Ovary (tissue), 9 donors: ENCODE data around the gene GEMIN4. TPM values are rescaled to one million over a fixed set of nuclear protein-coding genes. Genes with fewer than 3 reads are reported as not detected.
"Not testable (repeated sequence)": the region's sequence is repeated elsewhere in the genome, so short reads cannot be mapped to it uniquely, and the experiment has no call there.

Experiments
- DNase-seq, 5 donors: peaks; one replicate each; pipeline ENCODE4 v3.0.0-alpha.2; 2019 to 2020
- H3K27ac ChIP-seq, 2 donors: fragments of 200-600 bp; one replicate each; pipeline versions ENCODE4 v1.5.1 to v1.8.0; 2019 to 2022
- H3K27me3 ChIP-seq: fragments of 200-600 bp; one replicate; pipeline ENCODE4 v1.8.0; 2022
- H3K36me3 ChIP-seq: fragments of 200-600 bp; sonication (generic); one replicate; pipeline ENCODE4 v1.5.1; 2019
- H3K4me1 ChIP-seq: one replicate; pipeline ENCODE4 v1.8.1; 2013; ENCODE audit warnings: mild to moderate bottlenecking, moderate library complexity; ENCODE audit not compliant: insufficient read depth
- H3K4me3 ChIP-seq: fragments of 200-600 bp; sonication (generic); one replicate; pipeline ENCODE4 v1.5.1; 2017
- H3K9me3 ChIP-seq, 2 donors: fragments of 200-600 bp in 1 of 2; sonication (generic) in 1 of 2; one replicate each; pipeline versions ENCODE4 v1.5.1 to v1.8.1; 2013 to 2019; ENCODE audit warnings: mild to moderate bottlenecking in 1 of 2, moderate library complexity in 1 of 2
- CTCF ChIP-seq, 3 donors: fragments of 450-650 bp in 2 of 3; fragments of 200-600 bp in 1 of 3; IDR thresholded peaks; one replicate each; pipeline versions ENCODE4 v1.5.1 to v1.8.0; 2016 to 2022; ENCODE audit warnings: antibody characterized with exemption in 3 of 3, mild to moderate bottlenecking in 1 of 3
- EP300 ChIP-seq: sonication (generic); formaldehyde crosslinking; IDR thresholded peaks from one replicate; pipeline ENCODE4 v1.6.1; 2017; ENCODE audit warnings: antibody characterized with exemption
- POLR2A ChIP-seq: fragments of 450-650 bp; IDR thresholded peaks from one replicate; pipeline ENCODE4 v1.6.1; 2017; ENCODE audit warnings: antibody characterized with exemption, mild to moderate bottlenecking, moderate library complexity
- WGBS, 3 donors: extraction: QIAGEN DNeasy Blood & Tissue Kit in 1 of 3; methylation state at CpG; one replicate each; pipeline versions ENCODE4 v1.1.5 to v1.1.7; 2013 to 2017; 5-methylcytosine and 5-hydroxymethylcytosine counted together
- intact Hi-C, 4 donors: fragments of 100-400 bp; cut with DNase I; formaldehyde crosslinking; loops; one replicate each; pipeline versions ENCODE4 v1.11.0 to v1.15.1; 2022 to 2023
- polyA plus RNA-seq, 2 donors: library from polyadenylated mRNA; stranded (reverse); fragments of 200-250 nt in 1 of 2; fragments of 350-450 nt in 1 of 2; fragmentation: Illumina TruSeq in 1 of 2; extraction: RNeasy Lipid Tissue Mini Kit (QIAGEN cat#74804) in 1 of 2; gene quantifications; one replicate each; pipeline ENCODE4 v1.2.3, GENCODE V29; 2013 to 2014
- total RNA-seq, 7 donors: library from RNA; depleted of rRNA in 2 of 7; stranded (reverse); fragments of >200 nt in 2 of 7; fragmentation: NEBNext Ultra II Directional in 3 of 7; extraction: Animal tissue kit (Norgen Biotek cat#: 25700) in 3 of 7; gene quantifications; one replicate each; pipeline versions ENCODE4 v1.1.0 to v1.2.4, GENCODE V29; 2016 to 2023
- donor health status: DM: no; HTN: no; CAD: no; lungs with moderate emphysema.
- donor health status: DM: no; HTN: no; CAD: no.
- donor health status: Bipolar disorder and iron deficiency.
- donor health status: DM: yes; HTN: yes; CAD: no.
- donor health status: DM: no; HTN: no; CAD: no.
- donor health status: DM: yes; HTN: yes; CAD: no.

Gene GEMIN4
- total and polyA plus RNA-seq, 9 donors = 10.9 to 31.3 (median 21.7) TPM

GRCh38 chr17:773016-773415, 21.0 kb upstream of the GEMIN4 start:
- Histone ChIP-seq H3K4me3 (no peak overlapping the region), H3K27ac (no peak overlapping the region), H3K9me3 (no peaks in the 10 kb centered on the region), H3K36me3 (no peaks in the 10 kb centered on the region), H3K4me1 (no peaks in the 10 kb centered on the region), H3K27me3 (no peaks in the 10 kb centered on the region)
- DNase-seq = no peak
- WGBS, 3 donors = 88 to 93% (median 89%) methylated on average over 5 of the region's 5 CpGs
- no peak for TF ChIP-seq POLR2A
- intact Hi-C loops = no loop called here

- WGBS, 3 donors = 62 to 66% (median 63%) methylated on average over 3 of the region's 3 CpGs
- Histone ChIP-seq H3K27me3 (no peaks in the 10 kb centered on the region), H3K4me3 (no peak overlapping the region), H3K4me1 (no peaks in the 10 kb centered on the region), H3K27ac (no peak overlapping the region), H3K9me3 (no peaks in the 10 kb centered on the region), H3K36me3 (no peaks in the 10 kb centered on the region)
- intact Hi-C loops = no loop called here
- TF ChIP-seq EP300 = no peak
- no peak for TF ChIP-seq POLR2A
- TF ChIP-seq CTCF (IDR thresholded peaks at IDR 0.05) = no peak
- DNase-seq = no peak
These were observed 15.0 kb upstream of the GEMIN4 start for GRCh38 chr17:767076-767475.

GRCh38 chr17:760371-760770, 8.3 kb upstream of the GEMIN4 start:
- WGBS, 3 donors = 43 to 72% (median 54%) methylated on average over 9 of the region's 9 CpGs
- no peak for DNase-seq
- Histone ChIP-seq H3K27ac (no peak overlapping the region), H3K36me3 (no peaks in the 10 kb centered on the region), H3K4me3 (no peak overlapping the region), H3K27me3 (no peaks in the 10 kb centered on the region), H3K4me1 (no peaks in the 10 kb centered on the region), H3K9me3 (no peaks in the 10 kb centered on the region)
- no peak for TF ChIP-seq POLR2A
- no peak for TF ChIP-seq CTCF (IDR thresholded peaks at IDR 0.05)
- TF ChIP-seq EP300 = no peak
- intact Hi-C loops = no loop called here

GRCh38 chr17:759964-760363, 7.9 kb upstream of the GEMIN4 start:
- H3K36me3 ChIP-seq = no peaks in the 10 kb centered on the region
- TF ChIP-seq CTCF (IDR thresholded peaks at IDR 0.05) (no peak), POLR2A (no peak), EP300 (no peak)
- intact Hi-C loops = no loop called here
- no peak overlapping the region for H3K27ac ChIP-seq
- H3K27me3 ChIP-seq = no peaks in the 10 kb centered on the region
- H3K4me3 ChIP-seq = no peak overlapping the region
- DNase-seq = no peak
- WGBS, 3 donors = 68 to 81% (median 68%) methylated on average over 5 of the region's 5 CpGs
- H3K9me3 ChIP-seq = no peaks in the 10 kb centered on the region
- H3K4me1 ChIP-seq = no peaks in the 10 kb centered on the region

- H3K27ac ChIP-seq, DNase-seq, H3K27me3 ChIP-seq, H3K4me1 ChIP-seq, H3K36me3 ChIP-seq, H3K9me3 ChIP-seq, H3K4me3 ChIP-seq, intact Hi-C loops: not testable (repeated sequence)
- 51 to 67% (median 60%) methylated on average over 15 of the region's 15 CpGs for WGBS, 3 donors
These were observed 4.0 kb upstream of the GEMIN4 start for GRCh38 chr17:756010-756567.

GRCh38 chr17:755319-755961, 3.4 kb upstream of the GEMIN4 start:
- H3K4me3 ChIP-seq, H3K4me1 ChIP-seq, H3K9me3 ChIP-seq, H3K27me3 ChIP-seq, intact Hi-C loops, H3K27ac ChIP-seq, H3K36me3 ChIP-seq, DNase-seq: not testable (repeated sequence)
- WGBS, 3 donors = 91 to 96% (median 95%) methylated on average over 9 of the region's 9 CpGs
